Esophagus squamous epithelium (tissue), 4 donors: ENCODE data around the gene PDHX.

Experiments used
- CTCF ChIP-seq, 6 experiments: fragments of 450-650 bp in 4 of 6; fragments of 200-600 bp in 2 of 6; sonication (generic) in 2 of 6; IDR thresholded peaks; one replicate each; pipeline ENCODE4 v1.5.1; 2016 to 2019; ENCODE audit warnings: antibody characterized with exemption in 6 of 6, mild to moderate bottlenecking in 4 of 6, moderate library complexity in 4 of 6
- POLR2A ChIP-seq, 4 donors: fragments of 450-650 bp; IDR thresholded peaks; one replicate each; pipeline ENCODE4 v1.6.1; 2017; ENCODE audit warnings: antibody characterized with exemption in 4 of 4, mild to moderate bottlenecking in 4 of 4, moderate library complexity in 3 of 4

- TF ChIP-seq CTCF (IDR thresholded peaks at IDR 0.05) (no peak), POLR2A (IDR thresholded peaks at IDR 0.05) (no peak)
Measured at GRCh38 chr11:34990916-34991315, 74.5 kb downstream of the PDHX start.
